CD4-positive, alpha-beta T cell treated with Interleukin-2 at 100 ng/mL for 4 hours (primary cell): ENCODE data around the gene SCART1.
A peak's percentile ranks its signal among the peaks of the same experiment; 100 is the strongest.
"Not testable (repeated sequence)": the region's sequence is repeated elsewhere in the genome, so short reads cannot be mapped to it uniquely, and the experiment has no call there.

ENCODE experiments used
- DNase-seq: peaks from one replicate; pipeline ENCODE4 v3.0.0-alpha.2; 2020; ENCODE audit warnings: low spot score

SCART1 gene

GRCh38 chr10:133453516-133454203 lies at the start of gene SCART1:
Gene SCART1 (plus strand): TSS chr10:133453945. CDS start chr10:133453998, 53 bp downstream.
- peak; percentile 35 for DNase-seq

DNA sequence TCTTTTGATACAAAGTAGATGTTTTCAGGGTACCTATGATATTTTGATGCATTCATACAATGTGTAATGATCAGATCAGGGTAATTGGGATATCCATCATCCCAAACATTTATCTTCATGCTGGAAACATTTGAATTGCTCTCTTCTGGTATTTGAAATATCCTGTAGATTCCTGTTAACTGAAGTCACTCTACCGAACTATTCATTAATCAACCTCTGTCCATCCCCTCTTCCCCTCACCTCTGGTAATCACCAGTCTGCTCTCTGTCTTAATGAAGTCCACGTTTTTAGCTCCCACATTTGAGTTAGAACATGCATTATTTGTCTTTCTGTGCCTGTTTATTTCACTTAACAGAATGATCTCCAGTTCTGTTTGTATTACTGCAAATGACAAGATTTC lies 48.5 kb upstream of the SCART1 start:
- DNase-seq: no peak

- no peak for DNase-seq
Measured at GRCh38 chr10:133405844-133406527, 47.8 kb upstream of the SCART1 start.

DNA sequence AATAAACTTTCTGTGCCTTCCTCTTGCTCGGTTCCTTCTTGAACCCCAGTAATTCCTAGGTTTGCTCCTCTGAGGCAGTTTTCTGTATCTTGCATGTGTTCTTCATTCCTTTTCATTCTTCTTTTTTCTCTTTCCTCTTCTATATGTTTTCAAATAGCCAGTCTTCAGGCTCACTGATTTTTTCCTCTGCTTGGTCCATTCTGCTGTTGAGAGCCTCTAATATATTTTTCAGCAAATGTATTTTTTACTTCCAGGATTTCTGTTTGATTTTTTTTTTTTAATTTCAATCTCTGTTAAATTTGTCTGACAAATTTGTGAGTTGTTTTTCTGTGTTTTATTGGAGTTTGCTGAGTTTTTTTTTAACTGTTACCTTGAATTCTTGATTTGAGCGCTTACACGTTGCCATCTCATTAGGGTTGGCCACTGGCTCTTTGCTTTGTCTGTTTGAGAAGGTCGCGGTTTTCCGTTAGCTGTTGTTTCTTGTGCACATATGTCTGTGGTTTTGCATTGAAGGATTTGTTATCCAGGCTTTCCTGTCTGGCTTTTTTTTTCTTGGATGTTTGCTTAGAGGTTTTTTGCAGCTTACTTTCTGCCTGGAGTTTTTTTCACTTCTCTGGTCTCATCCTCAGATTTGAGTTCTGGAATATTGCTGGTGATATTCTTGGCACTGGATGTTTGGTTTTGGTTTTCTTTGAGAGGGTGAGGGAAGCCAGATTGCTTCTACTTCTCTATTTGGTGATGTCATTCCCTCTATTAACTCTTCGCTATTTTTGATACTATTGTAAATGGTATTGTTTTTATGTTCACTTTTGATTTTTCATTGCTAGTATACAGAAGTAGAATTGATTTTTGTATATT lies 42.0 kb upstream of the SCART1 start:
- DNase-seq: no peak

DNA sequence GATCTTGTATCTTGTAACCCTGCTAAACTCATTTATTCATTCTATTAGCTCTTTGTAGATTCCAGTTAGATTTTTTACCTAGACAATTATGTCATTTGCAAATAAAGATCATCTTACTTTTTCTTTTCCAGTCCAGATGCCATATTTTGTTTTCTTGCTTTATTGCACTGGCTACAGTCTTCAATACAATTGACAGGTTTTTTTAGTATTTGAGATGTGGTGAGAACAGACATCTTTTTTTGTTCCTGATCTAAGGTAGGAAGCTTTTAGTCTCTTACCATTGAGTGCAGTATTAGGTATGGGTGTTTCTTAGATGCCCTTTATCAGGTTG lies 41.4 kb upstream of the SCART1 start:
- DNase-seq: no peak

- not testable (repeated sequence) for DNase-seq
Measured at GRCh38 chr10:133414401-133414800, 39.3 kb upstream of the SCART1 start.

GRCh38 chr10:133415752-133416151 lies 38.0 kb upstream of the SCART1 start:
- DNase-seq: no peak

DNA sequence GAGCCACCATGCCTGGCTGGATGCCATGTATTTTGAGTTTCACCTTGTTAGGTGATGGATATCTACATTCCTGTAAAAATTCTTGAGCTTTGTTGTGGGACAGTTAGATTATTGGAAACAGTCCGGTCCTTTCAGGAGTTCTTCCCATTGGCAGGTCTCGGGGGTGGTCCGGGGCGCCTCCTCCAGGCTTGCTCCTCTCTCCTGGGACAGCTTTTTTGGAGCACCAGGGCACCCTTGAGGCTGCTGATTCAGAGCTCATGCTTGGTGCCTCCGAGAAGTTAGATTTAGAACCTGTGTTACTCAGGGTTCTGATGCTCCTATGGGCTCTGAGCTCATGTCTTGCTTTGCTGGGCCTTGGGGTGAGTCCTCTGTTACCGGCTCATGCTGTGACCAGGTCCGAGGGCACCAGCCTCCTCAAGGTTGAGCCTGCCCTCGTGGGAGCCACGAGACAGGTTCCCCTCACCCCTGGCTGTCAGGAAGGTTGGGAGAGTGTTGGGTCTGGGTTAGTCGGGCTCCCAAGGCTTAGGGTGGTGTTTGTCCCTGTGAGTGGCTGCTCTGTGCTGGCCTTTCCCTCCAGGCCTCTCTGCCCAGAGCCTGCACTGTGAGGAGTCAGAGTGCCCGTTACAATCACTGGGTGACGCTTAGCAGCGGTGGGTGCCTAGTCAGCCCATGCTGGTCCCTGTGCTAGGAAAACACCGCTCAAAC lies 35.3 kb upstream of the SCART1 start:
- DNase-seq: no peak

DNA sequence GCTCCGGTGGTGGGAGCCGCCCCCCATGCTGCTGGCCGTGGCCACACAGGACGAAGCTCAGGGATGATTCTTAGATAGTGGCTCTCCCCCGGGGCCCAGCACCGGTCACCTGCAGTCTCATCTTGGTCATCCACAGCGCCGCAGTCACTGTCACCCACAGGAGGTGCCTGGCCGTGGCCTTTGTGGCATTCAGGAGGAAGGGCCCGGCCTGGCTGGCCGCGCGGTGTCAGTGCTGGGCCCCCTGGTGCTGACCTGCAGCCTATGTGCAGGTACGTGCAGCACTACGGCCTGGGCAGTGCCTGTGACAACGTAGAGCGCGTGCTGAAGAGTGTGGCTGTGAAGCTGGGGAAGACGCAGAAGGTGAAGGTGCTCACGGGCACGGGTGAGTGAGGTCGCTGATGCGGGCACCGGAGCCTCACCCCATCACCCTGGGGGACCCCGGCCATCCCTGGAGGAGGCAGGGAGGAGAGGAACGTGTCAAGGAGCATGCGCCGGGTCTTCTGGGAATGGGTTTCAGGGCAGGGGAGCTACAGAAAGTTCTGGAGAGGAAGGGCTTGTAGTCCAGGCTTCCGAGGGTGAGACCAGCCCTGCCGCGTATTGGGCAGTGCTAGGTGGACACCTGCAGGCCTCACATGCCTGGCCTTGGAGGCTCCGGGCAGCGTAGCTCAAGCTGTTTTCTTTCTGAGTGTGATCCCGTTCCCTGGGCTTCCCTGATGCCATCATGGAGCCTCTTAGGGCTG lies 34.4 kb upstream of the SCART1 start:
- DNase-seq: no peak

- no peak for DNase-seq
Measured at GRCh38 chr10:133420028-133420427, 33.7 kb upstream of the SCART1 start.

GRCh38 chr10:133420579-133420978 lies 33.2 kb upstream of the SCART1 start:
- no peak for DNase-seq

- no peak for DNase-seq
Measured at GRCh38 chr10:133421336-133422222, 32.2 kb upstream of the SCART1 start.

- no peak for DNase-seq
Measured at GRCh38 chr10:133422223-133422806, 31.4 kb upstream of the SCART1 start.

DNA sequence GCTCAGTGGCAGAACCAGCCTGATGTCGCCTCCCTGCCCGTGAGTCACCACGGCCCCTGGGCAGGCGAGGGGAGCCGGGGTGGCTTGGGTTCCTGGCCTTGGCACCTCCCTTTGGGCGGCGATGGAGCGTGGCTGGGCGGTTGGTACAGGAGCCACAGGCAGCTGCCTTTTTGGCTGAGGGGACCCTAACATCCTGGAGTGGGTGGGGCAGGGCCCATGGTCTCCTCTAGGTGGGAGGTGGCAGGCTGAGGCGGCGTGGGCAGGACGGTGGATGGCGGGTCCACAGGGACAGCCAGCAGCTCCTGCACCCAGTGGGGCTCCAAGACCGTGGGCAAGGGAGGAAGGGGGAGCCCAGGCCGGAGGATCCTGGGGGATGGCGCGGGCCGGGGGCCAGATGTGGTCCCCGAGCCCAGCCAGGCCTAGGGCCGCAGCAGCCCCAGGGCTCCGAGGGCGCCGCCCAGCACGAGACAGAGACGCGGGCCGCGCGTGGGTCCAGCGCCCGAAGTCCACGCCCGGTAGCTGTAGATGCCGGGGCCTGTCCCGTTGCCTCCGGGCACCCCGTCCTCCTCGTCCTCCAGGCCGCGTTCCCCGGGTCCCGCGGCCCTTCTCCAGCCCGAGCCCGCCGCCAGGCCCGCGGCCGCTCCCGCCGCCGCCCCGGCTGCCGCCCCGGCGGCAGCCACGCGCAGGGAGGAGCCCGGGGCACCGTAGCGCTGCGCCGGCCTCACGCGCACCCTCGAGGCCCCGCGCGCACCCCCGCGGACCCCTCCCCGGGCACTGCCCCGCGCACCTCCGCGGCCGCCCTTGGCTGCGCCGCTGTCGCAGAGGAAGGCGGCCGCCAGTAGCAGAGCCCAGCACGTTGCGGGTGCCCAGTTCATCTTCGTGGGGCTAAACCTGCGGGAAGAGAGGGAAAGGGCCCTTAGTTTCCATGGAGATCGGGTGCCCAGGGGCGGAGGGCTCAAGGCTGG lies 30.7 kb upstream of the SCART1 start:
- no peak for DNase-seq

GRCh38 chr10:133424102-133424501 lies 29.6 kb upstream of the SCART1 start:
- DNase-seq: not testable (repeated sequence)

GRCh38 chr10:133424601-133425000 lies 29.1 kb upstream of the SCART1 start, which contains the start of gene SPRN:
Gene SPRN (minus strand): TSS chr10:133424625. CDS start chr10:133423681, 944 bp downstream.
- DNase-seq: not testable (repeated sequence)

DNA sequence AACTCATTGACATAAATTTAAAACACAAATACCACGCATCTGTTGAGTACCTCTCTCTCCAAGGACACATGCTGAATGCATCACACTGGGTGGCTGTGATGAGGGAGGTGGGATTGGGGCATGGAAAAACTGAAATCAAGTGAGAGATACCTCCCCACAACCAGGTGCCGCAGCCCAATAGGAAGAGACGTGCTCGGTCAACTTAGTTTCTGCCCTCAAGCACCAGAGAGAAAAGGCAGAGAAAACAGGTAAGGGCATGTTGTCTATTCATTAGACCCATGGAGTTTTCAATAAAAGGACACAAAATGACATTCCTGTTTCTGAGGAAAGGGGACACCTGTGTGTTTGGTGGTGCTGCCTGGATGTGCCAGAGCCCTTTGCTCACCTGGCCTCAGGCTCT lies 24.2 kb upstream of the SCART1 start:
- not testable (repeated sequence) for DNase-seq

DNA sequence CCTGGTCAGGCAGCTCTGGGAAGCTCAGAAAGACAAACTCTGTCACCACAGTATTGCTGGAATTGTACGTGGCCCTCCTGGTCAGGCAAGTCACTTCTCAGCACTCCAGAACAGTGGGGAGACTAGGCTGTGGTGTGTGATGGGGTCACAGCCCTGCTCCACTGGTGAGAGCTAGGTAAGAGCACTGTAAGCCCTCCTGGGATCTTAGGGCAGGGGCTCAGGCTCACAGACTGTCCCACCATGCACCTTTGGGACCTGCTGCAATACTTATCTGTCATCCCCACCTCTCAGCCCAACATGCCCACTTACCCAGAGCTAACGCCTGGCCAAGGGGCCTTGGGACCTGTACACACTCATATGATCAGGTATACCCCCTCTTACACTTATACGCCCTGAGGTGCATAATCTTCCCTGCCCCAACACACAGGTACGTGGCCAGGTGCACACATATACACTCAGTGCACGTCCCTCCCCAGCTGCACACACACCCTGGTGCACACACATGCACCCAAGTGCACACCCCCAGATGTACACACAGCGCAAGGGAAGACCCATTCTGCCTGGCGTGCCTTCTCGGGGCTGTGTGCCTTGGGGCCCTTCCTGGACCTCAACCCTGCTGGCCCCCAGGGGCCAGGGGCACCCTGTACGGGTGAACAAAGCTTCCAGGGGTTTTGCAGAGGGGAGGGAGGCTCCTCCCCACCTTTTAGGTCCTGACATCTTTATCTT lies 21.7 kb upstream of the SCART1 start:
- not testable (repeated sequence) for DNase-seq
